Endothelial cell of umbilical vein (primary cell): ENCODE measurements around the gene RRH. TPM values are rescaled to one million over a fixed set of nuclear protein-coding genes. Genes with fewer than 3 reads are reported as not detected.

ENCODE experiments used
- BruUV-seq: library from RNA; stranded (reverse); fragments of 400-500 nt; replicated peaks from 2 replicates; lab custom pipeline; 2021; lab: Mats Ljungman, UMichigan
- CTCF ChIA-PET: fragments of 300-600, 350-600 bp; sonication (Branson Sonifier 250); formaldehyde crosslinking; loops from one replicate; lab custom pipeline; 2021; ENCODE audit warnings: antibody characterized with exemption, inconsistent platforms; lab: Charles Lee
- POLR2A ChIA-PET: fragments of 300-600, 350-600 bp; sonication (Branson Sonifier 250); formaldehyde crosslinking; loops from one replicate; lab custom pipeline; 2021; ENCODE audit warnings: antibody characterized with exemption, inconsistent platforms; lab: Charles Lee
- DNase-seq: peaks from one replicate; pipeline ENCODE4 v3.0.0-alpha.2; 2011; ENCODE audit warnings: low read depth, low spot score
- FAIRE-seq: peaks from 2 replicates; lab custom pipeline; 2011; peaks lifted over from hg19 to GRCh38; lab: Jason Lieb, UNC
- H2AFZ ChIP-seq: 2 replicates; pipeline ENCODE4 v1.6.0; 2012; ENCODE audit warnings: low read depth, low read length, control low read depth, inconsistent platforms
- H3K27ac ChIP-seq: 2 replicates; pipeline ENCODE4 v1.5.1; 2011; ENCODE audit warnings: low read depth, mild to moderate bottlenecking, control low read depth, low read length, moderate library complexity; ENCODE audit not compliant: insufficient read depth
- H3K27me3 ChIP-seq, 2 experiments: 2 replicates each; pipeline versions ENCODE4 v1.6.0 to v1.6.1; 2011; ENCODE audit warnings: low read length in 2 of 2, mixed read lengths in 1 of 2; ENCODE audit not compliant: control insufficient read depth in 2 of 2, insufficient read depth in 2 of 2
- H3K36me3 ChIP-seq, 2 experiments: 2 replicates in 1 of 2; 3 replicates in 1 of 2; pipeline ENCODE4 v1.5.1; 2011; ENCODE audit warnings: low read length in 2 of 2, mild to moderate bottlenecking in 1 of 2, moderate library complexity in 1 of 2; ENCODE audit not compliant: control insufficient read depth in 2 of 2, insufficient read depth in 2 of 2; ENCODE audit errors: extremely low read depth in 1 of 2
- H3K4me1 ChIP-seq: 3 replicates; pipeline ENCODE4 v1.5.1; 2011; ENCODE audit warnings: mild to moderate bottlenecking, low read length; ENCODE audit not compliant: control insufficient read depth, insufficient read depth; ENCODE audit errors: extremely low read depth
- H3K4me2 ChIP-seq: 2 replicates; pipeline ENCODE4 v1.6.1; 2011; ENCODE audit warnings: low read length, control low read depth, mixed read lengths; ENCODE audit not compliant: insufficient read depth
- H3K4me3 ChIP-seq, 3 experiments: fragments of 200-600 bp in 1 of 3; sonication (generic), shearing (Covaris generic) in 1 of 3; replicated peaks in 1 of 3; 2 replicates each; pipeline ENCODE4 v1.5.1; 2011 to 2016; ENCODE audit warnings: control low read depth in 3 of 3, low read length in 3 of 3, mild to moderate bottlenecking in 2 of 3, inconsistent platforms in 1 of 3, low read depth in 1 of 3, moderate library complexity in 1 of 3; ENCODE audit not compliant: insufficient read depth in 1 of 3
- H3K79me2 ChIP-seq: 2 replicates; pipeline ENCODE4 v1.6.0; 2012; ENCODE audit warnings: low read length, inconsistent platforms; ENCODE audit not compliant: control insufficient read depth, insufficient read depth
- H3K9ac ChIP-seq: replicated peaks from 2 replicates; pipeline ENCODE3; 2011; ENCODE audit warnings: low read length, control low read depth; ENCODE audit not compliant: insufficient read depth; ENCODE audit errors: extremely low read depth
- H3K9me1 ChIP-seq: replicated peaks from 3 replicates; pipeline ENCODE4 v1.6.0; 2011; ENCODE audit warnings: mild to moderate bottlenecking, low read length; ENCODE audit not compliant: control insufficient read depth, insufficient read depth; ENCODE audit errors: extremely low read depth
- H3K9me3 ChIP-seq: replicated peaks from 2 replicates; pipeline ENCODE4 v1.5.1; 2012; ENCODE audit warnings: low read length, inconsistent platforms; ENCODE audit not compliant: control insufficient read depth, insufficient read depth
- H4K20me1 ChIP-seq: replicated peaks from 2 replicates; pipeline ENCODE3; 2011; ENCODE audit warnings: mild to moderate bottlenecking, low read length; ENCODE audit not compliant: control insufficient read depth, insufficient read depth; ENCODE audit errors: extremely low read depth
- EZH2 ChIP-seq: IDR thresholded peaks from 2 replicates; pipeline ENCODE4 v1.6.1; 2012; ENCODE audit warnings: borderline replicate concordance, low read depth, mild to moderate bottlenecking, moderate library complexity, low read length, inconsistent platforms; ENCODE audit not compliant: severe bottlenecking
- FOS ChIP-seq: IDR thresholded peaks from 2 replicates; pipeline ENCODE4 v1.6.1; 2011; ENCODE audit warnings: mild to moderate bottlenecking, low read length, moderate library complexity, borderline replicate concordance; ENCODE audit not compliant: insufficient read depth
- GATA2 ChIP-seq: IDR thresholded peaks from 2 replicates; pipeline ENCODE4 v1.7.0; 2011; ENCODE audit warnings: low read depth, mild to moderate bottlenecking, moderate library complexity, mixed read lengths, low read length; ENCODE audit not compliant: insufficient read length, insufficient read depth
- JUN ChIP-seq: IDR thresholded peaks from 2 replicates; pipeline ENCODE4 v1.6.1; 2011; ENCODE audit warnings: borderline replicate concordance, low read depth; ENCODE audit not compliant: insufficient read length, insufficient read depth
- MYC ChIP-seq: IDR thresholded peaks from one replicate; pipeline ENCODE4 v1.6.1; 2011; ENCODE audit warnings: mild to moderate bottlenecking, low read depth, low read length
- POLR2A ChIP-seq: IDR thresholded peaks from 2 replicates; pipeline ENCODE4 v1.6.1; 2012; ENCODE audit warnings: low read depth, mild to moderate bottlenecking, control low read depth, low read length
- POLR2AphosphoS5 ChIP-seq: IDR thresholded peaks from 2 replicates; pipeline ENCODE4 v1.6.1; 2012; ENCODE audit warnings: low read depth, mild to moderate bottlenecking, control low read depth, low read length, moderate library complexity; ENCODE audit not compliant: insufficient read depth
- dilution Hi-C: fragments of 300-500 bp; cut with MboI; formaldehyde crosslinking; loops from one replicate; pipeline ENCODE4 v1.15.0; 2019; ENCODE audit warnings: low sequenced_read_pairs; ENCODE audit not compliant: extremely low pct_ligation_motif_present
- intact Hi-C: fragments of 100-400 bp; cut with micrococcal nuclease; formaldehyde crosslinking; loops from one replicate; pipeline ENCODE4 v1.10.0; 2022
- polyA plus RNA-seq, 4 experiments: library from polyadenylated mRNA; depleted of rRNA in 3 of 4; stranded (reverse) in 3 of 4; unstranded in 1 of 4; fragments of >200 nt; gene quantifications; 2 replicates each; pipeline versions ENCODE4 v1.2.1 to v1.2.3, GENCODE V29; 2011 to 2012; ENCODE audit warnings: missing spikeins in 1 of 4
- total RNA-seq: library from RNA; stranded (reverse); gene quantifications from 2 replicates; pipeline ENCODE4 v1.2.3, GENCODE V29; 2021
- TF ChIP-seq, protein P1 (sequence below): IDR thresholded peaks from 2 replicates; pipeline ENCODE4 v1.6.1; 2011; ENCODE audit not compliant: insufficient read depth, insufficient read length
- TF ChIP-seq, protein P2 (sequence below), 2 donors: IDR thresholded peaks; 1 replicate in 1 of 2; 2 replicates in 1 of 2; pipeline ENCODE4 v1.5.1; 2011; ENCODE audit warnings: low read length in 2 of 2, mild to moderate bottlenecking in 2 of 2, moderate library complexity in 2 of 2, control low read depth in 1 of 2, inconsistent platforms in 1 of 2, low read depth in 1 of 2; ENCODE audit not compliant: insufficient read depth in 1 of 2; ENCODE audit errors: extremely low read depth in 1 of 2

RRH gene
- total and polyA plus RNA-seq, 2 donors (not counting 3 experiments of a cell fraction or from before 2014, with no cell fraction given), result 0.11 to 0.31 TPM

- H3K9ac ChIP-seq, result no peak overlapping the region
Observed at GRCh38 chr4:109810552-109811387, 17.0 kb upstream of the RRH start.

More at GRCh38 chr4:109810552-109811387, 17.0 kb upstream of the RRH start:
- H3K4me1 ChIP-seq, result no peaks in the 10 kb centered on the region
- H3K9me1 ChIP-seq, result no peaks in the 10 kb centered on the region
- H4K20me1 ChIP-seq, result no peaks in the 10 kb centered on the region
- dilution Hi-C loops (no loop called here), intact Hi-C loops (loop anchor here (10.0 kb wide), 1 partner anchor 1136 kb away; no protein-coding TSS in a partner anchor)
- H3K27me3 ChIP-seq, result no peaks in the 10 kb centered on the region
- no peak for FAIRE-seq
- ChIA-PET CTCF (no interaction called here), POLR2A (no interaction called here)
- no peak for TF ChIP-seq MYC
- TF ChIP-seq JUN, result no peak
- no peak for TF ChIP-seq FOS
- no peak for TF ChIP-seq POLR2A
- TF ChIP-seq EZH2, result no peak
- TF ChIP-seq POLR2AphosphoS5, result no peak
- TF ChIP-seq, protein P1, sequence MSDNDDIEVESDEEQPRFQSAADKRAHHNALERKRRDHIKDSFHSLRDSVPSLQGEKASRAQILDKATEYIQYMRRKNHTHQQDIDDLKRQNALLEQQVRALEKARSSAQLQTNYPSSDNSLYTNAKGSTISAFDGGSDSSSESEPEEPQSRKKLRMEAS, result no peak
- TF ChIP-seq, protein P2, sequence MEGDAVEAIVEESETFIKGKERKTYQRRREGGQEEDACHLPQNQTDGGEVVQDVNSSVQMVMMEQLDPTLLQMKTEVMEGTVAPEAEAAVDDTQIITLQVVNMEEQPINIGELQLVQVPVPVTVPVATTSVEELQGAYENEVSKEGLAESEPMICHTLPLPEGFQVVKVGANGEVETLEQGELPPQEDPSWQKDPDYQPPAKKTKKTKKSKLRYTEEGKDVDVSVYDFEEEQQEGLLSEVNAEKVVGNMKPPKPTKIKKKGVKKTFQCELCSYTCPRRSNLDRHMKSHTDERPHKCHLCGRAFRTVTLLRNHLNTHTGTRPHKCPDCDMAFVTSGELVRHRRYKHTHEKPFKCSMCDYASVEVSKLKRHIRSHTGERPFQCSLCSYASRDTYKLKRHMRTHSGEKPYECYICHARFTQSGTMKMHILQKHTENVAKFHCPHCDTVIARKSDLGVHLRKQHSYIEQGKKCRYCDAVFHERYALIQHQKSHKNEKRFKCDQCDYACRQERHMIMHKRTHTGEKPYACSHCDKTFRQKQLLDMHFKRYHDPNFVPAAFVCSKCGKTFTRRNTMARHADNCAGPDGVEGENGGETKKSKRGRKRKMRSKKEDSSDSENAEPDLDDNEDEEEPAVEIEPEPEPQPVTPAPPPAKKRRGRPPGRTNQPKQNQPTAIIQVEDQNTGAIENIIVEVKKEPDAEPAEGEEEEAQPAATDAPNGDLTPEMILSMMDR (IDR thresholded peaks at IDR 0.05; ENCODE audit: extremely low read depth in 1 of 2, insufficient read depth in 1 of 2, low read depth in 1 of 2, low read length in 2 of 2), result no peak
- no peak for TF ChIP-seq GATA2
- H3K27ac ChIP-seq, result no peak overlapping the region
- no TSS peak for BruUV-seq
- no peak overlapping the region for H3K4me3 ChIP-seq
- peaks cover 2% of the 10 kb centered on the region for H3K79me2 ChIP-seq
- H3K9me3 ChIP-seq, result no peaks in the 10 kb centered on the region
- no peaks in the 10 kb centered on the region for H3K36me3 ChIP-seq
- H2AFZ ChIP-seq, result no peak overlapping the region
- DNase-seq, result no peak
- H3K4me2 ChIP-seq, result no peak overlapping the region
